Measurements from ENCODE around the gene MTR.
A peak's percentile ranks its signal among the peaks of the same experiment; 100 is the strongest.

The MTR gene

GRCh38 chr1:236786453-236786852, 8.6 kb upstream of the MTR start:
- no peak for DNase-seq (ENCODE audit: low read depth, low spot score)
- ChIA-PET POLR2A (interaction anchor here (1.0 kb wide), 1 partner anchor 8 kb away, joined by 5 read pairs; the partner anchor contains the start of gene MTR), CTCF (interaction anchor here (1.4 kb wide), 1 partner anchor 27 kb away, joined by 7 read pairs; no protein-coding TSS in a partner anchor)
- H3K4me3 ChIP-seq (ENCODE audit: low read depth, low read length) = no peak overlapping the region
- no peak for TF ChIP-seq CTCF (IDR thresholded peaks at IDR 0.05; ENCODE audit: insufficient read depth, low read length, missing control alignments)

- peak overlapping the region; percentile 94 for H3K4me3 ChIP-seq (ENCODE audit: low read depth, low read length)
- POLR2A ChIA-PET = interaction anchor here (0.6 to 1.4 kb wide), 7 partner anchors 8 to 278 kb away, joined by 3 to 8 read pairs (median 3); partner anchors contain the start of gene HEATR1
- CTCF ChIA-PET = interaction anchor here (0.7 kb wide), 1 partner anchor 35 kb away, joined by 5 read pairs; no protein-coding TSS in a partner anchor
- no peak for DNase-seq (ENCODE audit: low read depth, low spot score)
- no peak for TF ChIP-seq CTCF (IDR thresholded peaks at IDR 0.05; ENCODE audit: insufficient read depth, low read length, missing control alignments)
Measured at GRCh38 chr1:236794585-236795034, 482 bp upstream of the MTR start.

DNA sequence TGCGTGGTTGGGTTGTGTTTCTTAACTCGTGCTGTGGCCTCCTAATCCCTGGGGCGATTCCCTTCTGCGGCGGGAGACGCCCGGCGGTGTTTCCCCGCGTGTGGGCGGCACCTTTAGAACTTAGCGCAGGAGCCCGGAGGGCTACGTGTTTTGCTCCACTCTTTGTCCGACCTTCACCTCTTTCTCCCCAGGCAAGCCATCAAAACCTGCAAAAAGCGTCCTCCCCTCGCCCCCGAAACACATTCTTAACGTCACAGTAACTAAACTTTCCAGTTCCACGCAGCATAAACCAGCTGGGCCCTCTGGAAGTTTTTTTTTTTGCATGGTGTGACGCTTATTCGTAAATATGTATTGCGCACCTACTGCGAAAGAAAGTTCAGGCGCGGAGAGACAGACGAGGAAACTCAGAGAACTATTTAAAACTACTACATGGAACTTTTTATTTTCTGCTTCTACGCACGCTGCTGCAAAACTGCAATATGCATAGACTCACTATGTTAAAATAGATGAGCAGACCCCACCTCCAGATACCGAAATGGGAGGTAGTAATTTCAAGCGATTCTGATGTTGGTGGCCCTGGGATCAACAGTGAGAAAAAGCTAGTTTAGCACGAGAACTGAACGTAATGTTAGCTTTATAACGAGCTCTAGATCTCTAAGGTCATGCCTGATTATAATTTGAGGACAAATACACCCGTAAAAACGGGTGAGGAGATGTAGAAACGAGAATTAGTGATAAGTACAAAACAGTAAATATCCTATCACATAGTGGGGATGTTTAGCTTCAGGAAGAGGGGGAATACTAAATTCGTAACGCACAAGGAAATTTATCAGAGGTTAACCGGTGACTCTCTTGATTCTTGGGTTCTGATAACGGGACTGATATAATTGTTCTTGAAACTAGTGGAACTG, 920 bp downstream of the MTR start:
- DNase-seq (ENCODE audit: low read depth, low spot score) = no peak
- peak overlapping the region; percentile 94 for H3K4me3 ChIP-seq (ENCODE audit: low read depth, low read length)
- CTCF ChIA-PET = interaction anchor here (0.6 kb wide), 1 partner anchor 36 kb away, joined by 3 read pairs; no protein-coding TSS in a partner anchor
- no peak for TF ChIP-seq CTCF (IDR thresholded peaks at IDR 0.05; ENCODE audit: insufficient read depth, low read length, missing control alignments)
- POLR2A ChIA-PET = no interaction called here

- no peak for DNase-seq (ENCODE audit: low read depth, low spot score)
- no peak overlapping the region for H3K4me3 ChIP-seq (ENCODE audit: low read depth, low read length)
- TF ChIP-seq CTCF (IDR thresholded peaks at IDR 0.05; ENCODE audit: insufficient read depth, low read length, missing control alignments) = no peak
- POLR2A ChIA-PET = no interaction called here
- CTCF ChIA-PET = no interaction called here
Measured at GRCh38 chr1:236799001-236799400, 3.9 kb downstream of the MTR start.

GRCh38 chr1:236800002-236800620, 5.0 kb downstream of the MTR start:
- no peak overlapping the region for H3K4me3 ChIP-seq (ENCODE audit: low read depth, low read length)
- ChIA-PET CTCF (interaction anchor here (1.8 kb wide), 3 partner anchors 9 to 69 kb away, joined by 5 to 7 read pairs (median 6); no protein-coding TSS in a partner anchor), POLR2A (no interaction called here)
- TF ChIP-seq CTCF (IDR thresholded peaks at IDR 0.05; ENCODE audit: insufficient read depth, low read length, missing control alignments) = no peak
- no peak for DNase-seq (ENCODE audit: low read depth, low spot score)

- no peak for TF ChIP-seq CTCF (IDR thresholded peaks at IDR 0.05; ENCODE audit: insufficient read depth, low read length, missing control alignments)
- no peak for DNase-seq (ENCODE audit: low read depth, low spot score)
- no peak overlapping the region for H3K4me3 ChIP-seq (ENCODE audit: low read depth, low read length)
- ChIA-PET POLR2A (no interaction called here), CTCF (interaction anchor here (1.8 kb wide), 3 partner anchors 8 to 68 kb away, joined by 5 to 7 read pairs (median 6); no protein-coding TSS in a partner anchor)
Measured at GRCh38 chr1:236800623-236801022, 5.5 kb downstream of the MTR start.
